ENCODE measurements around the gene KLK2. TPM values are rescaled to one million over a fixed set of nuclear protein-coding genes. Genes with fewer than 3 reads are reported as not detected.

Gene KLK2
- total and polyA plus RNA-seq, 2 of the 4 experiments (the other 2 are of a cell fraction): not detected

DNA sequence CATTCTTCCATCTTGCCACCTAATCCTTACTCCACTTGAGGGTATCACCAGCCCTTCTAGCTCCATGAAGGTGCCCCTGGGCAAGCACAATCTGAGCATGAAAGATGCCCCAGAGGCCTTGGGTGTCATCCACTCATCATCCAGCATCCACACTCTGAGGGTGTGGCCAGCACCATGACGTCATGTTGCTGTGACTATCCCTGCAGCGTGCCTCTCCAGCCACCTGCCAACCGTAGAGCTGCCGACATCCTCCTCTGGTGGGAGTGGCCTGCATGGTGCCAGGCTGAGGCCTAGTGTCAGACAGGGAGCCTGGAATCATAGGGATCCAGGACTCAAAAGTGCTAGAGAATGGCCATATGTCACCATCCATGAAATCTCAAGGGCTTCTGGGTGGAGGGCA is 21.6 kb upstream of the KLK2 start:
- no peak overlapping the region for H2BK120ac ChIP-seq (ENCODE audit: low read depth, low read length)
- no CpG with 5 or more reads among the region's 4 CpGs for WGBS, 2 experiments (ENCODE audit: extremely low coverage in 2 of 2, insufficient read length in 1 of 2)
- DNase-seq (no peak), ATAC-seq (ENCODE audit: low read depth) (no peak)
- ChIA-PET CTCF (no interaction called here), POLR2A (ENCODE audit: unreplicated experiment) (no interaction called here)
- no peak overlapping the region for H3K4ac ChIP-seq (ENCODE audit: low read depth, low read length)
- no peak overlapping the region for H4K8ac ChIP-seq (ENCODE audit: low read depth in 2 of 2, low read length in 2 of 2)
- H4K5ac ChIP-seq (ENCODE audit: low read depth, low read length): no peak overlapping the region
- no peaks in the 10 kb centered on the region for H3K4me1 ChIP-seq (ENCODE audit: control insufficient read depth, insufficient read depth, low read length)
- H4K20me1 ChIP-seq (ENCODE audit: insufficient read depth, low read length): no peaks in the 10 kb centered on the region
- H3K4me3 ChIP-seq (ENCODE audit: insufficient read depth, low read depth, low read length): no peak overlapping the region
- H2BK15ac ChIP-seq (ENCODE audit: low read depth, low read length): no peak overlapping the region
- no peak overlapping the region for H3K4me2 ChIP-seq (ENCODE audit: low read depth, low read length)
- TF ChIP-seq CHD1 (IDR thresholded peaks at IDR 0.05; ENCODE audit: low read depth, low read length): no peak
- TF ChIP-seq MXI1 (IDR thresholded peaks at IDR 0.05; ENCODE audit: borderline replicate concordance, low read depth, low read length): no peak
- no peak for TF ChIP-seq CTCF (conservative IDR thresholded peaks at IDR 0.05; ENCODE audit: low read depth, low read length)
- TF ChIP-seq POLR2A (IDR thresholded peaks at IDR 0.05; ENCODE audit: low read depth, low read length): no peak
- TF ChIP-seq RCOR1 (IDR thresholded peaks at IDR 0.05; ENCODE audit: insufficient replicate concordance, low read length): no peak
- no peak for TF ChIP-seq BHLHE40 (IDR thresholded peaks at IDR 0.05; ENCODE audit: low read depth, low read length)
- TF ChIP-seq NFE2L2 (IDR thresholded peaks at IDR 0.05; ENCODE audit: low read depth, low read length): no peak
- TF ChIP-seq, protein P1, sequence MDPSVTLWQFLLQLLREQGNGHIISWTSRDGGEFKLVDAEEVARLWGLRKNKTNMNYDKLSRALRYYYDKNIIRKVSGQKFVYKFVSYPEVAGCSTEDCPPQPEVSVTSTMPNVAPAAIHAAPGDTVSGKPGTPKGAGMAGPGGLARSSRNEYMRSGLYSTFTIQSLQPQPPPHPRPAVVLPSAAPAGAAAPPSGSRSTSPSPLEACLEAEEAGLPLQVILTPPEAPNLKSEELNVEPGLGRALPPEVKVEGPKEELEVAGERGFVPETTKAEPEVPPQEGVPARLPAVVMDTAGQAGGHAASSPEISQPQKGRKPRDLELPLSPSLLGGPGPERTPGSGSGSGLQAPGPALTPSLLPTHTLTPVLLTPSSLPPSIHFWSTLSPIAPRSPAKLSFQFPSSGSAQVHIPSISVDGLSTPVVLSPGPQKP (IDR thresholded peaks at IDR 0.05; ENCODE audit: borderline replicate concordance, low read depth, low read length): no peak
- TF ChIP-seq CEBPB (IDR thresholded peaks at IDR 0.05; ENCODE audit: low read depth, low read length): no peak
- TF ChIP-seq RFX5 (IDR thresholded peaks at IDR 0.05; ENCODE audit: low read depth, low read length): no peak
- no peak for TF ChIP-seq FOS (IDR thresholded peaks at IDR 0.05; ENCODE audit: low read depth, low read length)
- no peak for TF ChIP-seq SMC3 (IDR thresholded peaks at IDR 0.05; ENCODE audit: low read depth, low read length)
- TF ChIP-seq, protein P2, sequence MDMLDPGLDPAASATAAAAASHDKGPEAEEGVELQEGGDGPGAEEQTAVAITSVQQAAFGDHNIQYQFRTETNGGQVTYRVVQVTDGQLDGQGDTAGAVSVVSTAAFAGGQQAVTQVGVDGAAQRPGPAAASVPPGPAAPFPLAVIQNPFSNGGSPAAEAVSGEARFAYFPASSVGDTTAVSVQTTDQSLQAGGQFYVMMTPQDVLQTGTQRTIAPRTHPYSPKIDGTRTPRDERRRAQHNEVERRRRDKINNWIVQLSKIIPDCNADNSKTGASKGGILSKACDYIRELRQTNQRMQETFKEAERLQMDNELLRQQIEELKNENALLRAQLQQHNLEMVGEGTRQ (IDR thresholded peaks at IDR 0.05; ENCODE audit: low read depth, low read length): no peak
- no peak for TF ChIP-seq MAZ (IDR thresholded peaks at IDR 0.05; ENCODE audit: borderline replicate concordance, low read depth, low read length)
- no peak for TF ChIP-seq RAD21 (IDR thresholded peaks at IDR 0.05; ENCODE audit: low read length)
- TF ChIP-seq MAFK (IDR thresholded peaks at IDR 0.05; ENCODE audit: low read depth, low read length): no peak
- intact Hi-C loops (cut with micrococcal nuclease) (no loop called here), dilution Hi-C loops (cut with HindIII; ENCODE audit: low sequenced_read_pairs, unreplicated experiment) (no loop called here), in situ Hi-C loops (cut with MboI; ENCODE audit: low sequenced_read_pairs) (no loop called here)
- H3K27me3 ChIP-seq (ENCODE audit: control insufficient read depth, insufficient read depth, low read length): no peaks in the 10 kb centered on the region; the same call in 1 of the 2 replicates
- H2BK5ac ChIP-seq (ENCODE audit: low read depth, low read length, poor library complexity, severe bottlenecking): no peak overlapping the region
- no peak overlapping the region for H4K91ac ChIP-seq (ENCODE audit: insufficient read depth, low read depth, low read length)
- H3K56ac ChIP-seq (ENCODE audit: extremely low read depth, insufficient read depth, low read length): no peak overlapping the region
- no peak overlapping the region for H3K27ac ChIP-seq (ENCODE audit: insufficient read depth, low read length)
- no peak overlapping the region for H2AFZ ChIP-seq (replicated peaks; ENCODE audit: low read length, poor library complexity)
- H3K36me3 ChIP-seq (ENCODE audit: control insufficient read depth, insufficient read depth, low read length): no peaks in the 10 kb centered on the region
- H2AK5ac ChIP-seq (ENCODE audit: low read depth, low read length): no peak overlapping the region
- BruUV-seq (replicated peaks): no TSS peak
- no peaks in the 10 kb centered on the region for H3K9me3 ChIP-seq (ENCODE audit: control insufficient read depth, insufficient read depth, low read length)
- no peak overlapping the region for H2BK20ac ChIP-seq (ENCODE audit: low read depth, low read length)
- H3K14ac ChIP-seq (replicated peaks; ENCODE audit: low read depth, low read length): no peak overlapping the region
- no peaks in the 10 kb centered on the region for H3K9me1 ChIP-seq (ENCODE audit: insufficient read depth, low read length)
- no peak overlapping the region for H3K23ac ChIP-seq (ENCODE audit: low read depth, low read length)
- no peak overlapping the region for H3K9ac ChIP-seq (ENCODE audit: low read depth, low read length)
- H3K18ac ChIP-seq (ENCODE audit: low read depth, low read length): no peak overlapping the region
- no peaks in the 10 kb centered on the region for H3K79me1 ChIP-seq (ENCODE audit: low read depth in 1 of 2, low read length in 2 of 2)
- H2AK9ac ChIP-seq (replicated peaks; ENCODE audit: low read depth, low read length, poor library complexity): no peak overlapping the region
